K562 treated with DMSO at 1 percent for 4 hours (cell line): Measurements from ENCODE around the gene NSMCE1. TPM values are rescaled to one million over a fixed set of nuclear protein-coding genes. Genes with fewer than 3 reads are reported as not detected.

ENCODE experiments used
- total RNA-seq: library from RNA; unstranded; fragments of 300-600 nt; gene quantifications from 2 replicates; pipeline ENCODE4 v1.2.3, GENCODE V29; 2022; ENCODE audit not compliant: insufficient read depth

Gene NSMCE1
- total RNA-seq: 44.5 and 48.7 TPM in 2 replicates

GRCh38 chr16:27268376-27269299 lies at the start of gene NSMCE1:
TSS of gene NSMCE1 (minus strand) at chr16:27268772. CDS start at chr16:27257570, 11,202 bp downstream.

GRCh38 chr16:27313422-27314160 lies 45.0 kb upstream of the NSMCE1 start, which contains the start of gene IL4R:
TSS of gene IL4R (plus strand) at chr16:27313974. CDS start at chr16:27340204, 26,230 bp downstream.

GRCh38 chr16:27203507-27204311 lies 64.9 kb downstream of the NSMCE1 start, which contains the start of gene KDM8:
TSS of gene KDM8 (plus strand) at chr16:27203526. CDS start at chr16:27210124, 6,598 bp downstream.

Other genes starting within 250 kb of the NSMCE1 start
- gene C16orf82, start 201.8 kb downstream of the NSMCE1 start, total RNA-seq: not detected in 2 replicates
- gene KDM8, start 65.2 kb downstream of the NSMCE1 start, total RNA-seq: 0.90 and 1.9 TPM in 2 replicates
- gene IL4R, start 45.2 kb upstream of the NSMCE1 start, total RNA-seq: 0.73 and 1.3 TPM in 2 replicates
- gene IL21R, start 133.4 kb upstream of the NSMCE1 start, total RNA-seq: 1.7 and 2.9 TPM in 2 replicates